ENCODE measurements around the gene SESTD1. TPM values are rescaled to one million over a fixed set of nuclear protein-coding genes. Genes with fewer than 3 reads are reported as not detected.
"Not testable (repeated sequence)": the region's sequence is repeated elsewhere in the genome, so short reads cannot be mapped to it uniquely, and the experiment has no call there.

The SESTD1 gene
- total RNA-seq, 2 donors from 2014 or later, result 51.3 to 75.4 TPM

DNA sequence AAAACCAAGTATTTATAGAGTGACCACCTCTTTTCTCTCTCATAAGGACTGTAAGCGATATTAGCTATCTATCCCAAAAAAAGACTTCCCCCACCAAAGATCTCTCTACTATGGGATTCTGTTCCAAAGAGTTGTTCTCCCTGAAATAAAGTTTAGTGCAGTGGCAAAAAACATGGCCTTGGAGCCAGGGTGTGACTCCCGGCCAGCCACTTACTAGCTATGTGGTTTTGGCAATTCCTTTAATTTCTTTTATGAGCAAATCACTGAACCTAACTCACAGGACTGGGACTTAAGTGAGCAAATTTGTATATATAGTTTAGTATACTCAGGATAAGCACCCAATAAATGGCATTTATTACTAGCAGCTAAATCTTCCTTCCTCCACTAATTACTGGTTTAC lies 42.6 kb downstream of the SESTD1 start:
- Histone ChIP-seq H3K27ac (ENCODE audit: low read depth, low read length) (no peak overlapping the region), H3K9me3 (ENCODE audit: control insufficient read depth, low read length) (no peaks in the 10 kb centered on the region), H3K27me3 (ENCODE audit: control insufficient read depth, insufficient read depth, low read length, poor library complexity, severe bottlenecking) (no peaks in the 10 kb centered on the region), H3K36me3 (ENCODE audit: control insufficient read depth, insufficient read depth, low read length) (no peaks in the 10 kb centered on the region), H3K9ac (ENCODE audit: extremely low read depth, low read length, poor library complexity, severe bottlenecking) (no peak overlapping the region), H3K4me1 (ENCODE audit: control insufficient read depth, insufficient read depth, low read length) (peaks cover 9% of the 10 kb centered on the region), H3K4me3 (ENCODE audit: low read length) (no peak overlapping the region)
- peaks cover 4% of the 10 kb centered on the region for H3K36me3 Mint-ChIP-seq (ENCODE audit: low read depth)
- peaks cover 32% of the 10 kb centered on the region for H3K4me1 Mint-ChIP-seq
- WGBS, 2 experiments (ENCODE audit: insufficient coverage in 1 of 2, insufficient read length in 1 of 2), result 94 to 100% methylated on average over 1 to 2 of the region's 2 CpGs
- H3K27ac Mint-ChIP-seq, result no peak overlapping the region
- no peaks in the 10 kb centered on the region for H3K27me3 Mint-ChIP-seq (ENCODE audit: insufficient read depth)
- peaks cover 7% of the 10 kb centered on the region for H3K9me3 Mint-ChIP-seq
- DNase-seq, result no peak
- H3K4me3 Mint-ChIP-seq, result no peak overlapping the region
- TF ChIP-seq CTCF (conservative IDR thresholded peaks at IDR 0.05), result no peak

DNA sequence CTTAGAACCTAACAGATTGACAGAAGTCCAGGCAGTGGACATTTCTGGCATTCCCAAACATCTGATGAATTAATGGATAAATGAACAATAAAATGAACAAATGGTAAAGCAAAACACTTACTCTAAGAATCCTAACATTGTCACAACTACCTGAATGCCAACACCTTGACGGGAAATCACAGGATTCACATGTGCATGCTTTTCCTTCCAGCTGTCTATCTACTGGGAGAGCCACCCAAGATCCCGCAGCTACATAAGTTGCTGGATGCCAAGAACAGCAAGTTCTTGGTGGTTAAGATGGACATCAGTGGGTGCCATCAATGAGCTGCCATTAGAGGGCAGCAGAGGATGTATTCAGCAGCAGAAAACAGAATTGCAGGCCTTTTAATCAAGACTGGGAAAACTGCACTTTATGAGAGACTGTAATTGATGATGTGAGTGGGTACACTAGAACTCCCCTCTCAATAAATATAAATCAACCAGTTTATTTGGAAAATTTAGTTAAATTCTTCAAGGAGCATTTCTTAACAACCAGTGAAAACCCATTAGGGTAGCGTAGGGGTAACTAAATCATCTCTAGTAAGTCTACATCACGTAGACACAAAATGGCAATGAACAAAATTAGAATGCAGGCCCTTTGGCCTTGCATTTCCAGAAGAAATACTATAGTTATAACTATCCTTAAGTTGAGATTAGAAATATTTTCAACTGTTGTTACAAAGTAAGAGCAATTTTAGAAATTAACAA lies 45.6 kb downstream of the SESTD1 start:
- no peak overlapping the region for H3K9ac ChIP-seq (ENCODE audit: extremely low read depth, low read length, poor library complexity, severe bottlenecking)
- H3K27me3 ChIP-seq (ENCODE audit: control insufficient read depth, insufficient read depth, low read length, poor library complexity, severe bottlenecking), result no peaks in the 10 kb centered on the region
- DNase-seq, result peak; percentile 88
- no peak overlapping the region for H3K4me3 Mint-ChIP-seq
- no peaks in the 10 kb centered on the region for H3K9me3 ChIP-seq (ENCODE audit: control insufficient read depth, low read length)
- TF ChIP-seq CTCF (conservative IDR thresholded peaks at IDR 0.05), result peak; percentile 94
- 38 to 69% methylated on average over 1 to 4 of the region's 4 CpGs for WGBS, 2 experiments (ENCODE audit: insufficient coverage in 1 of 2, insufficient read length in 1 of 2)
- H3K36me3 Mint-ChIP-seq (ENCODE audit: low read depth), result peaks cover 8% of the 10 kb centered on the region
- peaks cover 6% of the 10 kb centered on the region for H3K4me1 Mint-ChIP-seq
- H3K36me3 ChIP-seq (ENCODE audit: control insufficient read depth, insufficient read depth, low read length), result no peaks in the 10 kb centered on the region
- H3K27me3 Mint-ChIP-seq (ENCODE audit: insufficient read depth), result no peaks in the 10 kb centered on the region
- no peak overlapping the region for H3K27ac ChIP-seq (ENCODE audit: low read depth, low read length)
- no peak overlapping the region for H3K4me3 ChIP-seq (ENCODE audit: low read length)
- H3K9me3 Mint-ChIP-seq, result peaks cover 25% of the 10 kb centered on the region
- H3K4me1 ChIP-seq (ENCODE audit: control insufficient read depth, insufficient read depth, low read length), result peaks cover 2% of the 10 kb centered on the region
- no peak overlapping the region for H3K27ac Mint-ChIP-seq

DNA sequence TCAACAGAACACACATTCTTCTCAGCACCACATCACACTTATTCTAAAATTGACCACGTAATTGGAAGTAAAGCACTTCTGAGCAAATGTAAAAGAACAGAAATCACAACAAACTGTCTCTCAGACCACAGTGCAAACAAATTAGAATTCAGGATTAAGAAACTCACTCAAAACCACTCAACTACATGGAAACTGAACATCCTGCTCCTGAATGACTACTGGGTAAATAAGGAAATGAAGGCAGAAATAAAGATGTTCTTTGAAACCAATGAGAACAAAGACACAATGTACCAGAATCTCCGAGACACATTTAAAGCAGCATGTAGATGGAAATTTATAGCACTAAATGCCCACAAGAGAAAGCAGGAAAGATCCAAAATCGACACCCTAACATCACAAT lies 50.0 kb downstream of the SESTD1 start:
- DNase-seq; H3K4me3 Mint-ChIP-seq; H3K4me3 ChIP-seq (ENCODE audit: low read length); H3K27ac Mint-ChIP-seq; H3K4me1 Mint-ChIP-seq; H3K27me3 ChIP-seq (ENCODE audit: control insufficient read depth, insufficient read depth, low read length, poor library complexity, severe bottlenecking); H3K4me1 ChIP-seq (ENCODE audit: control insufficient read depth, insufficient read depth, low read length); H3K27me3 Mint-ChIP-seq (ENCODE audit: insufficient read depth); H3K9ac ChIP-seq (ENCODE audit: extremely low read depth, low read length, poor library complexity, severe bottlenecking); H3K27ac ChIP-seq (ENCODE audit: low read depth, low read length); H3K36me3 ChIP-seq (ENCODE audit: control insufficient read depth, insufficient read depth, low read length): not testable (repeated sequence)
- Mint-ChIP-seq H3K9me3 (peaks cover 61% of the 10 kb centered on the region), H3K36me3 (ENCODE audit: low read depth) (peaks cover 14% of the 10 kb centered on the region)
- WGBS, 2 experiments (ENCODE audit: insufficient coverage in 1 of 2, insufficient read length in 1 of 2), result 100% methylated on average over 3 of the region's 3 CpGs; no CpG with 5 or more reads in 1 of the 2 experiments
- H3K9me3 ChIP-seq (ENCODE audit: control insufficient read depth, low read length), result peaks cover 12% of the 10 kb centered on the region

All from endodermal cell (in vitro differentiated cells).